ENCODE results near the gene HASPIN. TPM values are rescaled to one million over a fixed set of nuclear protein-coding genes. Genes with fewer than 3 reads are reported as not detected.

Gene HASPIN
- total and polyA plus RNA-seq, 4 donors = 0.24 to 1.1 (median 0.51) TPM

DNA sequence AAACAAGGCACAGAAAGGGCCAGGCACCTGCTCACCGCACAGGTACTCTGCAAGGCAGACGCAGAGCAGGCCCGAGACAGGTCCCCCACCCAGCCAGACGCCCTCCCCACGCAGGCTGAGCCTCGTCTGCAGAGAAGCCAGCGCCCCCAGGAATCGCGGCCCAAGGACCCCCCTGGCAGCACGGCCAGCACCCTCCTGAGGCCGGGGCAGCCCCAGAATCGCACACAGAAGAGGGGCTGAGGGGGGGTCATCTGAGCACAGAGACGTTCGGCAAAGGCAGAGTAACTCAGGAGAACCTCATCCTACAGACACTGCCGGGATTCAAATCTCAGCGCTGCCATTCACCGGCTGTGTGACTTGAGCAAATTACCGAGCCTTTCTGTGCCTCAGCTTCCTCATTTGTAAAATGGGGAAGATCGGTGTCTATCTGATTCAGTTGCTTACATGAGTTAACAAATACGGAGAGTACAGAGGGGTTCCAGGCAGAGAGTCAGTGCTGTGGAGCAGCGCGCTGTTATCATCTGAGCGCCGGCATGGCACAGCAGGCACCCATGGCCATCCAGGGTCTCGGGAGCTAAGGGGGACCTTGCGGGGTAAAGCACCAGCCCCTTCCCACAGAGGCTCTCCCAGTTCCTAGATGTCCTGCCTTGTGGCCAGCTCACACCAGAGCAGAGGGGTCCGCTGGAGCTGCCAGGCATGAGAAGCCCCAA is 44.7 kb upstream of the HASPIN start:
- Histone ChIP-seq H3K36me3 (ENCODE audit: control insufficient read depth in 4 of 4, insufficient read depth in 4 of 4, low read length in 4 of 4) (no peaks in the 10 kb centered on the region), H3K9me3 (ENCODE audit: control insufficient read depth in 4 of 4, insufficient read depth in 3 of 4, low read length in 3 of 4) (no peaks in the 10 kb centered on the region), H3K4me1 (ENCODE audit: control insufficient read depth in 5 of 5, insufficient read depth in 5 of 5, low read length in 5 of 5) (no peaks in the 10 kb centered on the region), H3K4me3 (no peak overlapping the region), H3K27ac (ENCODE audit: low read depth in 1 of 2, low read length in 1 of 2) (no peak overlapping the region), H3K9ac (ENCODE audit: insufficient read depth in 1 of 2, low read length in 2 of 2) (no peak overlapping the region), H3K27me3 (ENCODE audit: control insufficient read depth in 3 of 3, insufficient read depth in 3 of 3, low read length in 2 of 3) (peaks cover 0 to 6% (median 0%) of the 10 kb centered on the region in 3 donors)
- ATAC-seq (ENCODE audit: insufficient read depth, low FRiP score) = no peak
- DNase-seq = no peak
- TF ChIP-seq, protein P1, sequence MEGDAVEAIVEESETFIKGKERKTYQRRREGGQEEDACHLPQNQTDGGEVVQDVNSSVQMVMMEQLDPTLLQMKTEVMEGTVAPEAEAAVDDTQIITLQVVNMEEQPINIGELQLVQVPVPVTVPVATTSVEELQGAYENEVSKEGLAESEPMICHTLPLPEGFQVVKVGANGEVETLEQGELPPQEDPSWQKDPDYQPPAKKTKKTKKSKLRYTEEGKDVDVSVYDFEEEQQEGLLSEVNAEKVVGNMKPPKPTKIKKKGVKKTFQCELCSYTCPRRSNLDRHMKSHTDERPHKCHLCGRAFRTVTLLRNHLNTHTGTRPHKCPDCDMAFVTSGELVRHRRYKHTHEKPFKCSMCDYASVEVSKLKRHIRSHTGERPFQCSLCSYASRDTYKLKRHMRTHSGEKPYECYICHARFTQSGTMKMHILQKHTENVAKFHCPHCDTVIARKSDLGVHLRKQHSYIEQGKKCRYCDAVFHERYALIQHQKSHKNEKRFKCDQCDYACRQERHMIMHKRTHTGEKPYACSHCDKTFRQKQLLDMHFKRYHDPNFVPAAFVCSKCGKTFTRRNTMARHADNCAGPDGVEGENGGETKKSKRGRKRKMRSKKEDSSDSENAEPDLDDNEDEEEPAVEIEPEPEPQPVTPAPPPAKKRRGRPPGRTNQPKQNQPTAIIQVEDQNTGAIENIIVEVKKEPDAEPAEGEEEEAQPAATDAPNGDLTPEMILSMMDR (IDR thresholded peaks at IDR 0.05; ENCODE audit: control extremely low read depth, extremely low read depth) = no peak
- 85% methylated on average over 27 of the region's 27 CpGs for WGBS, 2 donors

DNA sequence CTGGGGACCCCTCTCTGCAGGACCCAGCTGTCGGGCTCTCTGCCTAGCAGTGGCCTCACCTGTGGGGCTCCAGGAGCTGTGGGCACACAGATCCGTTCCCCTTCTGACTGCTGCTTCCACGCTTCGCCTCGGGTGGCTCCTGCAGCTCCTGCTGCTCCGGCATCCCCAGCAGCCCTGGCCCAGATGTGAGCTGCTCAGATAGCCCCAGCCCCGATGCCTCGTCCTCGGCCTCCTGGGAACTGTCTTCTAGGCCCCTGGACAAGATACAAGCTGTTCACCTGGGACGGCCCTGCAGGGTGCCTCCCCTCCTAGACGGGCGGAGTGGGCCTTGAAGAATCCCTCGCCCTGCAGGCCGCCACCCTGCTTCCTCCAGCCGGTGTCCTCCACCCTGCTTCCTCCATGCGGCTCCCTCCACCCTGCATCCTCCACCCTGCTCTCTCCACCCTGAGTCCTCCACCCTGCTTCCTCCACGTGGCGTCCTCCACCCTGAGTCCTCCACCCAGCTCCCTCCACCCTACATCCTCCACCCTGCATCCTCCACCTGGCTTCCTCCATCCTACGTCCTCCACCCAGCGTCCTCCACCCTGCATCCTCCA is 44.1 kb upstream of the HASPIN start:
- H3K9me3 ChIP-seq (ENCODE audit: control insufficient read depth in 4 of 4, insufficient read depth in 3 of 4, low read length in 3 of 4) = no peaks in the 10 kb centered on the region
- 50 to 57% methylated on average over 20 of the region's 20 CpGs for WGBS, 2 donors
- no peak overlapping the region for H3K27ac ChIP-seq (ENCODE audit: low read depth in 1 of 2, low read length in 1 of 2)
- H3K4me1 ChIP-seq (ENCODE audit: control insufficient read depth in 5 of 5, insufficient read depth in 5 of 5, low read length in 5 of 5) = no peaks in the 10 kb centered on the region
- DNase-seq (no peak), ATAC-seq (ENCODE audit: insufficient read depth, low FRiP score) (no peak)
- H3K9ac ChIP-seq (ENCODE audit: insufficient read depth in 1 of 2, low read length in 2 of 2) = no peak overlapping the region
- H3K36me3 ChIP-seq (ENCODE audit: control insufficient read depth in 4 of 4, insufficient read depth in 4 of 4, low read length in 4 of 4) = no peaks in the 10 kb centered on the region
- TF ChIP-seq, protein P1 (IDR thresholded peaks at IDR 0.05; ENCODE audit: control extremely low read depth, extremely low read depth) = no peak
- peaks cover 0 to 11% (median 0%) of the 10 kb centered on the region in 3 donors for H3K27me3 ChIP-seq (ENCODE audit: control insufficient read depth in 3 of 3, insufficient read depth in 3 of 3, low read length in 2 of 3)
- no peak overlapping the region for H3K4me3 ChIP-seq

DNA sequence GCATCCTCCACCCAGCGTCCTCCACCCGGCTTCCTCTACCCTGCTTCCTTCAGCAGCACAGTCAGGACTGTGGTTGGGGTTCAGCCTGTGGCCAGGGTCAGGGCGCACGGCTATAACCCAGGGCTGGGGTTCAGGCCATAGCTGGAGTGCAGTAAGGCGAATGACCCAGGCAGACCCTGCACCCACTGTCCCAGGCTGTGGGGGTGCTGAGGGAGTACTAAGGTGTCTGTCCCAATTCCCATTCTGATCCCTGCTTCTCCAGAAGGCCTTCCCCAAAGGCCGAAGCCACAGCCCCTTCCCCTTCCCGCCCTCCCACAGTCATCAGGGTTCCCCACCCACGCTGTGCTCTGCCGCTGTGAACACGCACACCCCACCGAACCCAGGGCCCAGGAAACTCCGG is 42.6 kb upstream of the HASPIN start:
- TF ChIP-seq, protein P1 (IDR thresholded peaks at IDR 0.05; ENCODE audit: control extremely low read depth, extremely low read depth) = no peak
- H3K4me1 ChIP-seq (ENCODE audit: control insufficient read depth in 5 of 5, insufficient read depth in 5 of 5, low read length in 5 of 5) = no peaks in the 10 kb centered on the region
- H3K9ac ChIP-seq (ENCODE audit: insufficient read depth in 1 of 2, low read length in 2 of 2) = no peak overlapping the region
- 79 to 87% methylated on average over 12 of the region's 12 CpGs for WGBS, 2 donors
- no peaks in the 10 kb centered on the region for H3K36me3 ChIP-seq (ENCODE audit: control insufficient read depth in 4 of 4, insufficient read depth in 4 of 4, low read length in 4 of 4)
- no peaks in the 10 kb centered on the region for H3K9me3 ChIP-seq (ENCODE audit: control insufficient read depth in 4 of 4, insufficient read depth in 3 of 4, low read length in 3 of 4)
- no peak overlapping the region for H3K27ac ChIP-seq (ENCODE audit: low read depth in 1 of 2, low read length in 1 of 2)
- H3K4me3 ChIP-seq = no peak overlapping the region
- no peak for DNase-seq
- H3K27me3 ChIP-seq (ENCODE audit: control insufficient read depth in 3 of 3, insufficient read depth in 3 of 3, low read length in 2 of 3) = peaks cover 0 to 13% (median 3%) of the 10 kb centered on the region in 3 donors
- no peak for ATAC-seq (ENCODE audit: insufficient read depth, low FRiP score)

All from lung (tissue), 12 donors.